Activated CD4-positive, alpha-beta memory T cell treated with anti-CD3 and anti-CD28 coated beads for 36 hours (primary cell): ENCODE measurements around the gene CWC25. TPM values are rescaled to one million over a fixed set of nuclear protein-coding genes. Genes with fewer than 3 reads are reported as not detected.

Experiments
- CTCF ChIA-PET: fragments of 350-600 bp; sonication (Branson Sonifier 250); formaldehyde crosslinking; loops from one replicate; lab custom pipeline; 2021; ENCODE audit warnings: antibody characterized with exemption, inconsistent platforms; lab: Charles Lee
- POLR2A ChIA-PET: fragments of 350-600 bp; sonication (Branson Sonifier 250); formaldehyde crosslinking; loops from one replicate; lab custom pipeline; 2021; ENCODE audit warnings: antibody characterized with exemption; lab: Charles Lee
- DNase-seq: peaks from one replicate; pipeline ENCODE4 v3.0.0-alpha.2; 2020
- H3K27ac Mint-ChIP-seq: one replicate; pipeline ENCODE4 v1.8.0; 2021; ENCODE audit warnings: mixed read lengths
- H3K27me3 Mint-ChIP-seq: one replicate; pipeline ENCODE4 v1.8.0; 2021; ENCODE audit warnings: mixed read lengths
- H3K36me3 Mint-ChIP-seq: one replicate; pipeline ENCODE4 v1.8.0; 2021; ENCODE audit warnings: mixed read lengths
- H3K4me1 Mint-ChIP-seq: one replicate; pipeline ENCODE4 v1.8.0; 2021; ENCODE audit warnings: low read depth, mixed read lengths
- H3K4me3 Mint-ChIP-seq: one replicate; pipeline ENCODE4 v1.8.0; 2021; ENCODE audit warnings: mild to moderate bottlenecking, mixed read lengths
- H3K9me3 Mint-ChIP-seq: one replicate; pipeline ENCODE4 v1.8.0; 2021; ENCODE audit warnings: mixed read lengths
- intact Hi-C: fragments of 100-400 bp; cut with micrococcal nuclease; formaldehyde crosslinking; loops from one replicate; pipeline ENCODE4 v1.15.1; 2023
- microRNA-seq: library from miRNA; unstranded; fragments of <30 nt; microRNA quantifications from one replicate; pipeline ENCODE4 v1.2.0, GENCODE V29; 2022; ENCODE audit warnings: borderline number of aligned reads, borderline microRNAs expressed, borderline replicate concordance
- total RNA-seq, 2 experiments: library from RNA; stranded (reverse); gene quantifications; one replicate each; pipeline ENCODE4 v1.2.3, GENCODE V29; 2021

CWC25 gene
- total RNA-seq, 2 experiments from 2014 or later: 21.1 to 21.5 TPM

GRCh38 chr17:38751144-38751807, 73.8 kb downstream of the CWC25 start:
- DNase-seq: no peak
- CTCF ChIA-PET: interaction anchor here (0.9 to 4.3 kb wide), 8 partner anchors 11 to 402 kb away, joined by 3 to 39 read pairs (median 4); no protein-coding TSS in a partner anchor
- Mint-ChIP-seq H3K4me3 (peak overlapping the region; percentile 92), H3K36me3 (peaks cover 28% of the 10 kb centered on the region), H3K9me3 (no peaks in the 10 kb centered on the region), H3K27ac (peak overlapping the region; percentile 94), H3K4me1 (peaks cover 45% of the 10 kb centered on the region), H3K27me3 (peaks cover 34% of the 10 kb centered on the region)
- intact Hi-C loops: loop anchor here (1.0 to 5.0 kb wide), 3 partner anchors 16 to 194 kb away; no protein-coding TSS in a partner anchor
- POLR2A ChIA-PET: interaction anchor here (1.0 to 1.5 kb wide), 9 partner anchors 17 to 192 kb away, joined by 3 to 9 read pairs (median 5); partner anchors contain the start of genes CWC25 and MLLT6

Small RNAs within 50 kb of the gene (microRNA-seq; reads per million reads assigned to microRNA genes)
- not detected for gene MIR4727

Other genes with a start within 250 kb of the CWC25 start
- gene SRCIN1, start 219.4 kb downstream of the CWC25 start, total RNA-seq: 1 to 10 TPM in 1 of 2 experiments, under 1 TPM in 1; 0.92 to 1.6 TPM
- gene EPOP, start 150.4 kb downstream of the CWC25 start, total RNA-seq: 10 to 100 TPM; 37.1 to 38.0 TPM
- gene MLLT6, start 120.0 kb downstream of the CWC25 start, total RNA-seq: 100 to 1,000 TPM; 204 to 221 TPM
- gene CISD3, start 95.0 kb downstream of the CWC25 start, total RNA-seq: 10 to 100 TPM; 54.7 to 59.1 TPM
- 1 to 10 TPM; 3.4 to 4.2 TPM for gene PCGF2, start 77.0 kb downstream of the CWC25 start, total RNA-seq
- gene PSMB3, start 72.6 kb downstream of the CWC25 start, total RNA-seq: 100 to 1,000 TPM; 335 to 348 TPM
- gene PIP4K2B, start 25.8 kb downstream of the CWC25 start, total RNA-seq: 10 to 100 TPM; 37.8 to 37.9 TPM
- 1,000 to 10,000 TPM; 1,774 to 1,791 TPM for gene RPL23, start 28.4 kb upstream of the CWC25 start, total RNA-seq
- gene LASP1, start 44.7 kb upstream of the CWC25 start, total RNA-seq: 100 to 1,000 TPM; 134 to 139 TPM
- gene FBXO47, start 142.1 kb upstream of the CWC25 start, total RNA-seq: not detected